GM19328 (cell line): ENCODE measurements around the gene SUMO2.
"Not testable (repeated sequence)": the region's sequence is repeated elsewhere in the genome, so short reads cannot be mapped to it uniquely, and the experiment has no call there.

Source experiments
- ATAC-seq: cut with Tn5 transposase; IDR thresholded peaks from one replicate; pipeline ENCODE4 v1.9.1; 2021; ENCODE audit warnings: mild to moderate bottlenecking, moderate library complexity; ENCODE audit not compliant: unreplicated experiment

SUMO2 gene

GRCh38 chr17:75182319-75182568 lies 515 bp downstream of the SUMO2 start:
- peak; percentile 20 for ATAC-seq

- ATAC-seq: no peak
Measured at GRCh38 chr17:75181608-75182318, 996 bp downstream of the SUMO2 start.

- no peak for ATAC-seq
Measured at GRCh38 chr17:75181110-75181509, 1.6 kb downstream of the SUMO2 start.

GRCh38 chr17:75178453-75178852 lies 4.3 kb downstream of the SUMO2 start:
- ATAC-seq: no peak

GRCh38 chr17:75176625-75177024 lies 6.1 kb downstream of the SUMO2 start:
- no peak for ATAC-seq

- ATAC-seq: no peak
Measured at GRCh38 chr17:75174996-75175395, 7.8 kb downstream of the SUMO2 start.

- no peak for ATAC-seq
Measured at GRCh38 chr17:75173526-75173925, 9.2 kb downstream of the SUMO2 start.

GRCh38 chr17:75168998-75169397 lies 13.8 kb downstream of the SUMO2 start:
- ATAC-seq: no peak

GRCh38 chr17:75164606-75165005 lies 18.2 kb downstream of the SUMO2 start:
- not testable (repeated sequence) for ATAC-seq

- no peak for ATAC-seq
Measured at GRCh38 chr17:75163074-75163473, 19.7 kb downstream of the SUMO2 start.

GRCh38 chr17:75160211-75160610 lies 22.5 kb downstream of the SUMO2 start:
- ATAC-seq: no peak

- ATAC-seq: no peak
Measured at GRCh38 chr17:75159196-75160031, 23.3 kb downstream of the SUMO2 start.

- not testable (repeated sequence) for ATAC-seq
Measured at GRCh38 chr17:75158480-75158879, 24.3 kb downstream of the SUMO2 start.

GRCh38 chr17:75155191-75155601 lies 27.6 kb downstream of the SUMO2 start:
- ATAC-seq: no peak

GRCh38 chr17:75154195-75155106 lies 28.3 kb downstream of the SUMO2 start, which contains the start of gene JPT1:
Gene JPT1 (minus strand): TSS chr17:75154512. CDS start chr17:75154397, 115 bp downstream.
- ATAC-seq: peak; percentile 90

- peak; percentile 25 for ATAC-seq
Measured at GRCh38 chr17:75153780-75154194, 29.0 kb downstream of the SUMO2 start.

GRCh38 chr17:75152922-75153779 lies 29.6 kb downstream of the SUMO2 start:
- no peak for ATAC-seq

GRCh38 chr17:75152523-75152921 lies 30.2 kb downstream of the SUMO2 start:
- ATAC-seq: no peak

- no peak for ATAC-seq
Measured at GRCh38 chr17:75151930-75152329, 30.8 kb downstream of the SUMO2 start.

GRCh38 chr17:75147878-75148546 lies 34.7 kb downstream of the SUMO2 start:
- ATAC-seq: no peak
